ENCODE measurements around the gene MRPS6.

The MRPS6 gene

GRCh38 chr21:34110594-34111202, 37.3 kb downstream of the MRPS6 start:
- Histone ChIP-seq H3K9ac (ENCODE audit: low read length) (no peak overlapping the region), H3K4me2 (ENCODE audit: low read length) (no peak overlapping the region), H3K9me3 (ENCODE audit: insufficient read depth, low read length) (no peaks in the 10 kb centered on the region), H2AFZ (ENCODE audit: low read depth, low read length) (no peak overlapping the region), H3K79me2 (ENCODE audit: low read length) (peaks cover 3% of the 10 kb centered on the region; the same call in 1 of the 2 replicates), H3K4me3 (ENCODE audit: low read length) (no peak overlapping the region), H3K4me1 (ENCODE audit: low read length) (no peaks in the 10 kb centered on the region), H4K20me1 (ENCODE audit: insufficient read depth, low read length) (no peaks in the 10 kb centered on the region), H3K36me3 (replicated peaks; ENCODE audit: low read depth, low read length) (no peaks in the 10 kb centered on the region), H3K27me3 (ENCODE audit: low read depth, low read length) (no peaks in the 10 kb centered on the region), H3K27ac (ENCODE audit: low read length) (no peak overlapping the region)
- no peak for TF ChIP-seq EZH2phosphoT487 (IDR thresholded peaks at IDR 0.05; ENCODE audit: low read depth)
- no peak for TF ChIP-seq CTCF (IDR thresholded peaks at IDR 0.05; ENCODE audit: low read depth, low read length)

GRCh38 chr21:34112316-34113033, 39.1 kb downstream of the MRPS6 start:
- Histone ChIP-seq H3K4me2 (ENCODE audit: low read length) (no peak overlapping the region), H3K36me3 (replicated peaks; ENCODE audit: low read depth, low read length) (no peaks in the 10 kb centered on the region), H4K20me1 (ENCODE audit: insufficient read depth, low read length) (no peaks in the 10 kb centered on the region), H3K27me3 (ENCODE audit: low read depth, low read length) (no peaks in the 10 kb centered on the region), H3K27ac (ENCODE audit: low read length) (no peak overlapping the region), H3K4me3 (ENCODE audit: low read length) (no peak overlapping the region), H2AFZ (ENCODE audit: low read depth, low read length) (no peak overlapping the region), H3K9me3 (ENCODE audit: insufficient read depth, low read length) (no peaks in the 10 kb centered on the region), H3K9ac (ENCODE audit: low read length) (no peak overlapping the region), H3K4me1 (ENCODE audit: low read length) (no peaks in the 10 kb centered on the region), H3K79me2 (ENCODE audit: low read length) (no peaks in the 10 kb centered on the region; the same call in 1 of the 2 replicates)
- TF ChIP-seq EZH2phosphoT487 (IDR thresholded peaks at IDR 0.05; ENCODE audit: low read depth) (no peak), CTCF (IDR thresholded peaks at IDR 0.05; ENCODE audit: low read depth, low read length) (no peak)

- TF ChIP-seq EZH2phosphoT487 (IDR thresholded peaks at IDR 0.05; ENCODE audit: low read depth) (no peak), CTCF (IDR thresholded peaks at IDR 0.05; ENCODE audit: low read depth, low read length) (no peak)
- Histone ChIP-seq H3K4me2 (ENCODE audit: low read length) (no peak overlapping the region), H3K36me3 (replicated peaks; ENCODE audit: low read depth, low read length) (no peaks in the 10 kb centered on the region), H3K9me3 (ENCODE audit: insufficient read depth, low read length) (no peaks in the 10 kb centered on the region), H4K20me1 (ENCODE audit: insufficient read depth, low read length) (no peaks in the 10 kb centered on the region), H2AFZ (ENCODE audit: low read depth, low read length) (no peak overlapping the region), H3K9ac (ENCODE audit: low read length) (no peak overlapping the region), H3K4me3 (ENCODE audit: low read length) (no peak overlapping the region), H3K79me2 (ENCODE audit: low read length) (no peaks in the 10 kb centered on the region; the same call in 1 of the 2 replicates), H3K4me1 (ENCODE audit: low read length) (no peaks in the 10 kb centered on the region), H3K27me3 (ENCODE audit: low read depth, low read length) (no peaks in the 10 kb centered on the region), H3K27ac (ENCODE audit: low read length) (no peak overlapping the region)
Measured at GRCh38 chr21:34113842-34114241, 40.5 kb downstream of the MRPS6 start.

GRCh38 chr21:34115160-34115559, 41.8 kb downstream of the MRPS6 start:
- no peak overlapping the region for H3K9ac ChIP-seq (ENCODE audit: low read length)
- no peak overlapping the region for H2AFZ ChIP-seq (ENCODE audit: low read depth, low read length)
- no peaks in the 10 kb centered on the region for H4K20me1 ChIP-seq (ENCODE audit: insufficient read depth, low read length)
- H3K36me3 ChIP-seq (replicated peaks; ENCODE audit: low read depth, low read length): no peaks in the 10 kb centered on the region
- no peaks in the 10 kb centered on the region for H3K27me3 ChIP-seq (ENCODE audit: low read depth, low read length)
- no peak for TF ChIP-seq CTCF (IDR thresholded peaks at IDR 0.05; ENCODE audit: low read depth, low read length)
- TF ChIP-seq EZH2phosphoT487 (IDR thresholded peaks at IDR 0.05; ENCODE audit: low read depth): no peak
- H3K9me3 ChIP-seq (ENCODE audit: insufficient read depth, low read length): no peaks in the 10 kb centered on the region
- no peaks in the 10 kb centered on the region for H3K4me1 ChIP-seq (ENCODE audit: low read length)
- H3K4me2 ChIP-seq (ENCODE audit: low read length): no peak overlapping the region
- no peak overlapping the region for H3K27ac ChIP-seq (ENCODE audit: low read length)
- peaks cover 2% of the 10 kb centered on the region; the same call in 1 of the 2 replicates for H3K79me2 ChIP-seq (ENCODE audit: low read length)
- no peak overlapping the region for H3K4me3 ChIP-seq (ENCODE audit: low read length)
